NCI-H2107 treated with DMSO at 0.1 percent for 48 hours (cell line): ENCODE data around the gene LANCL1.

Experiments used
- DNase-seq: peaks from one replicate; lab custom pipeline; 2025; ENCODE audit not compliant: unreplicated experiment; lab: John Stamatoyannopoulos, UW

The LANCL1 gene

DNA sequence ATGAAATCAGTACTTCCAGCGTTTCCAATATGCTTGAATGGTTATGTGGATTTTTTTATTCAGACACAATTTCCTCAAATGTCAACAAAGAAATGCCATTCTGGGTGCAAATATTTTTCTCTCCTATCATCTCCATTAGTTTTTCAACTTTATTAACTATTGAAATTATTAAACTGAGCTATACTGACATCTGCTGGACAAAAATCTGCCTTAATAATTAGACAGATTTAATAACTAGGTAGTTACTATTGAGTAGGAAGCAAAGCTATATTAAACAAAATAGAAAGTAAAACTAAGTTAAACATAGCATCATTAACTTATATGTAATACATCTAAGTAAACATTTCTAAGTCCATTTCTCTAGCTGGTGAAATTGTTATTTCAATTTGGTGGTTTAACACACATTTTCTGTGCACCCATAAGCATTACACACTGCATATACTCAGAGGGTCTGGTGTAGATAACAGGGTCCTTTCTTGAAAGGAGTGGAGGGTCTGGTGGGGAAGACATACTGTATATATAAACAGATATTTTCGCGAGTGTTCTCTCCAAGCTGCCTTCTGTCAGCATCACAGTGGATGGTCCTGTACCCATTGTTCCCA, 77.0 kb downstream of the LANCL1 start:
- DNase-seq = no peak

DNA sequence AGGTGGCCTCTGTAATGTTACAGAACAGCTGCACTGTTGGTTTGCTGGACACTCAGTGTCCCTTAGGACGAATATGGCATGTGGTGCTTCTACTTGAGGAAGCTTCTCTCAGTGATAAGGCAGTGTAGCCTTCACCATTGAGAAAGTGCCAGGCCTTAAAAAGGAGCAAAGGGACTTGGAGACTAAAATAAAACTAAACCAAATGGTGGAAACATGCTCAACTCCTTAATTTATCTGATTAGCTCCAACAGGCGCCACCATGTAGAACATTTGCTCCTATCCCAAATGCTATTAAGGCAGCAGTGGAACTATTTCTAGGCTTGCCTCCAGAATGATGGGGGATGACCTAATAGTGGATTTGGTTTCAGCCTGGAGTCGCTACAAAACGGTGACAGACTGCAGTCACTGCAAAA, 84.1 kb downstream of the LANCL1 start:
- DNase-seq = no peak

DNA sequence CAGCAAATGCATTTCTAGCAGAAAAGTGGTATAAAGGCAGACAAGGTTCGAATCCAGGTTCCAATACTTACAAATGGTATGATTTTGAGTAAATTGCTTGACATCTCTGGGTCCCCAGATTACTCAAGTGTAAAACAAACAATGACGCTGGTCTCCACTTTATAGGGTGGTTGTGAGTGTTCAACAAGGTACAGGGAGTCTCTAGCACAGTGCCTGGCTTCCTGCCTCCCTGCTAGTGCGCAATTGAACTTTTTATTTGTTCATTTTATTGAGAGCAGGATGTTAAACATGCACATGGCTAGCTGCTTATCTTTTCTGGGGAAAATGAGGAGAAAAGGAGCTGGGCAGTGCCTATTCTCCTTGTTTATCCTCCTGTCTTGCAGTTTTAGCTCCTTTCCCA, 86.7 kb downstream of the LANCL1 start:
- DNase-seq = no peak

DNA sequence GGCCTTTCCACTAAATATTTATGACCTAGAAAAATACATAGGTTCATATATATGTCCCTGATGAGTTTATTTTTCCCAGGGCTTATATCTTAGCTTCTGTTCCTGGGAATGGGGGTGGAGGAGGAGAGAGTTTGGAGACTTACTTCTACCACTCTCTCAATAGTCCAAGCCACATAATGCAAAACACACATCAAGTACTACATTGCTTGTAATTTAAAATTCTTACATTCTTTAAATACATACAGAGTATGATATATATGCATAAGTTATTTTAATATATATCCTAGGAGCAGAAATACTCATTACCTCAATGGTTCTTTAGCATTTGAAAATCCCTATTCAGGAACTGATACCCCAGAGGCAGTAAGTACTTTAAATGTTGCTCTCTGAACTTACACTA, 88.4 kb downstream of the LANCL1 start:
- DNase-seq = no peak

DNA sequence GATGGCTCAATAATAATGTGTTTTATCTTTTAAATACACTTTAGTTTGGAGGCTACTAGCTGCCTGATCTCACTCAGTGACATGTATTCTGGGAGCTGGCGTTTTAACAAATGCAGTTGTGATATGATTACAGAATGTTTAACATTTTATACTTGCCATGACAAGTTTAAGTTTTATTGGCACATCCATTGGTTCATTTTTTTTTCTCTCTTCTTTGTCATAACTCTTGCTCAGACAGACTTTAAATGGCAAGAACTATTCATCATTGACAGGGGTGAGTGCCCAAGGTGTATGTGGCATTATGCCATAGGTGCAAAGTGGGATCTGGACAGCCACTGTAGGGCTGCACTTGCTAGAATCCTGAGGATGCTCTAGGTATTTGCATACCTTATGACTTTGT, 89.5 kb downstream of the LANCL1 start:
- DNase-seq = no peak
